Measurements from ENCODE around the gene GRHL1.
"Not testable (repeated sequence)": the region's sequence is repeated elsewhere in the genome, so short reads cannot be mapped to it uniquely, and the experiment has no call there.

GRHL1 gene

GRCh38 chr2:10012366-10012962 lies 61.0 kb downstream of the GRHL1 start:
- DNase-seq, result not testable (repeated sequence)

GRCh38 chr2:10012963-10013461 lies 61.5 kb downstream of the GRHL1 start:
- DNase-seq, result no peak

- DNase-seq, result not testable (repeated sequence)
These were observed 62.3 kb downstream of the GRHL1 start for GRCh38 chr2:10013651-10014417.

GRCh38 chr2:10014418-10015190 lies 63.1 kb downstream of the GRHL1 start:
- DNase-seq, result no peak

- DNase-seq, result not testable (repeated sequence)
These were observed 64.0 kb downstream of the GRHL1 start for GRCh38 chr2:10015376-10015989.

- no peak for DNase-seq
These were observed 64.7 kb downstream of the GRHL1 start for GRCh38 chr2:10016001-10016801.

- no peak for DNase-seq
These were observed 65.3 kb downstream of the GRHL1 start for GRCh38 chr2:10016802-10017258.

GRCh38 chr2:10017313-10017941 lies 65.9 kb downstream of the GRHL1 start:
- DNase-seq, result no peak

- DNase-seq, result no peak
These were observed 67.7 kb downstream of the GRHL1 start for GRCh38 chr2:10019174-10019573.

- no peak for DNase-seq
These were observed 68.3 kb downstream of the GRHL1 start for GRCh38 chr2:10019602-10020400.

- no peak for DNase-seq
These were observed 70.5 kb downstream of the GRHL1 start for GRCh38 chr2:10022041-10022421.

- DNase-seq, result no peak
These were observed 71.0 kb downstream of the GRHL1 start for GRCh38 chr2:10022445-10022844.

- DNase-seq, result no peak
These were observed 71.6 kb downstream of the GRHL1 start for GRCh38 chr2:10022966-10023662.

- DNase-seq, result no peak
These were observed 75.6 kb downstream of the GRHL1 start for GRCh38 chr2:10026940-10027569.

GRCh38 chr2:10027660-10028330 lies 76.3 kb downstream of the GRHL1 start:
- DNase-seq, result no peak

- DNase-seq, result no peak
These were observed 77.0 kb downstream of the GRHL1 start for GRCh38 chr2:10028407-10028987.

GRCh38 chr2:10028988-10029874 lies 77.7 kb downstream of the GRHL1 start:
- peak; percentile 24 for DNase-seq

- no peak for DNase-seq
These were observed 78.4 kb downstream of the GRHL1 start for GRCh38 chr2:10029875-10030223.
